Activated T-helper 1 cell treated with anti-CD3 and anti-CD28 coated beads, Interleukin-12 subunit alpha, Interleukin-12 subunit beta, Interleukin-2, Interleukin-4 antibody, amounts not matched to agents 30 ng/mL and 10 ng/mL and 1 ng/mL, durations not matched to agents 14 hours and 24 hours and 36 hours (primary cell): ENCODE data around the gene UROD. TPM values are rescaled to one million over a fixed set of nuclear protein-coding genes. Genes with fewer than 3 reads are reported as not detected.

Source experiments
- DNase-seq: peaks from one replicate; pipeline ENCODE4 v3.0.0; 2021; ENCODE audit warnings: low spot score
- H3K27ac Mint-ChIP-seq: one replicate; pipeline ENCODE4 v1.8.0; 2021; ENCODE audit warnings: mild to moderate bottlenecking, mixed read lengths
- H3K27me3 Mint-ChIP-seq: one replicate; pipeline ENCODE4 v1.8.0; 2022; ENCODE audit warnings: mild to moderate bottlenecking, moderate library complexity, mixed read lengths; ENCODE audit not compliant: insufficient read depth
- H3K36me3 Mint-ChIP-seq: one replicate; pipeline ENCODE4 v1.8.0; 2021; ENCODE audit warnings: low read depth, mixed read lengths
- H3K4me1 Mint-ChIP-seq: one replicate; pipeline ENCODE4 v1.8.0; 2021; ENCODE audit warnings: low read depth, mixed read lengths
- H3K4me3 Mint-ChIP-seq: one replicate; pipeline ENCODE4 v1.8.0; 2021; ENCODE audit warnings: mild to moderate bottlenecking, moderate library complexity, mixed read lengths
- H3K9me3 Mint-ChIP-seq: one replicate; pipeline ENCODE4 v1.8.0; 2021; ENCODE audit warnings: mixed read lengths
- intact Hi-C: fragments of 100-400 bp; cut with micrococcal nuclease; formaldehyde crosslinking; loops from one replicate; pipeline ENCODE4 v1.15.1; 2024
- total RNA-seq: library from RNA; stranded (reverse); gene quantifications from 2 replicates; pipeline ENCODE4 v1.2.3, GENCODE V29; 2022

The UROD gene
- total RNA-seq, 1 donor from 2014 or later, result 81.9 TPM

- Mint-ChIP-seq H3K27me3 (peaks cover 2% of the 10 kb centered on the region), H3K4me3 (no peak overlapping the region), H3K9me3 (no peaks in the 10 kb centered on the region), H3K36me3 (no peaks in the 10 kb centered on the region), H3K27ac (no peak overlapping the region), H3K4me1 (no peaks in the 10 kb centered on the region)
- DNase-seq, result no peak
- intact Hi-C loops, result loop anchor here (5.0 kb wide), 1 partner anchor 48 kb away; no protein-coding TSS in a partner anchor
Observed at GRCh38 chr1:45065083-45065482, 53.0 kb downstream of the UROD start.

Other genes with a start within 250 kb of the UROD start
- gene RPS8, start 236.7 kb upstream of the UROD start, total RNA-seq, result 2,172 and 2,226 TPM in 2 replicates
- gene BEST4, start 224.1 kb upstream of the UROD start, total RNA-seq, result 0.47 and 0.54 TPM in 2 replicates
- 208 and 211 TPM in 2 replicates for gene PLK3, start 211.9 kb upstream of the UROD start, total RNA-seq
- gene DYNLT4, start 204.9 kb upstream of the UROD start, total RNA-seq, result 0.44 TPM in 1 of 2 replicates, not detected in the other
- 22.6 and 24.1 TPM in 2 replicates for gene BTBD19, start 203.7 kb upstream of the UROD start, total RNA-seq
- gene PTCH2, start 169.0 kb upstream of the UROD start, total RNA-seq, result 1.3 and 1.5 TPM in 2 replicates
- 56.0 and 60.4 TPM in 2 replicates for gene EIF2B3, start 25.7 kb upstream of the UROD start, total RNA-seq
- gene HECTD3, start 930 bp upstream of the UROD start, total RNA-seq, result 22.2 and 23.5 TPM in 2 replicates
- 0.10 and 0.15 TPM in 2 replicates for gene ZSWIM5, start 194.4 kb downstream of the UROD start, total RNA-seq